Mesothelial cell of epicardium (in vitro differentiated cells): Measurements from ENCODE around the gene HNRNPM. TPM values are rescaled to one million over a fixed set of nuclear protein-coding genes. Genes with fewer than 3 reads are reported as not detected.
A peak's percentile ranks its signal among the peaks of the same experiment; 100 is the strongest.
"Not testable (repeated sequence)": the region's sequence is repeated elsewhere in the genome, so short reads cannot be mapped to it uniquely, and the experiment has no call there.

ENCODE experiments used
- DNase-seq, 2 experiments: peaks; one replicate each; pipeline ENCODE4 v3.0.0; 2021; ENCODE audit warnings: low spot score in 2 of 2; ENCODE audit not compliant: unreplicated experiment in 2 of 2
- H3K27ac Mint-ChIP-seq: 2 replicates; pipeline ENCODE4 v1.8.0; 2021; ENCODE audit warnings: mixed read lengths
- H3K27me3 Mint-ChIP-seq: 2 replicates; pipeline ENCODE4 v1.8.0; 2021; ENCODE audit warnings: low read depth, mixed read lengths
- H3K36me3 Mint-ChIP-seq: 2 replicates; pipeline ENCODE4 v1.8.0; 2021; ENCODE audit warnings: mixed read lengths
- H3K4me1 Mint-ChIP-seq: 2 replicates; pipeline ENCODE4 v1.8.0; 2021; ENCODE audit warnings: mixed read lengths
- H3K4me3 Mint-ChIP-seq: 2 replicates; pipeline ENCODE4 v1.8.0; 2021; ENCODE audit warnings: mild to moderate bottlenecking, moderate library complexity, mixed read lengths
- H3K9me3 Mint-ChIP-seq: 2 replicates; pipeline ENCODE4 v1.8.0; 2021; ENCODE audit warnings: mixed read lengths
- CTCF ChIP-seq: fragments of 200-600 bp; sonication (generic); IDR thresholded peaks from one replicate; pipeline ENCODE4 v1.5.0; 2021; ENCODE audit warnings: antibody characterized with exemption; ENCODE audit not compliant: unreplicated experiment
- total RNA-seq: library from RNA; stranded (reverse); gene quantifications from 3 replicates; pipeline ENCODE4 v1.2.1, GENCODE V29; 2021

Gene HNRNPM
- total RNA-seq, 1 donor from 2014 or later: 249 TPM

GRCh38 chr19:8421484-8422461 is 23.0 kb upstream of the HNRNPM start:
- peaks cover 8% of the 10 kb centered on the region for H3K4me1 Mint-ChIP-seq
- no peaks in the 10 kb centered on the region for H3K27me3 Mint-ChIP-seq
- no peak for TF ChIP-seq CTCF
- no peak overlapping the region for H3K27ac Mint-ChIP-seq
- DNase-seq: no peak
- no peaks in the 10 kb centered on the region for H3K9me3 Mint-ChIP-seq
- peaks cover 6% of the 10 kb centered on the region for H3K36me3 Mint-ChIP-seq
- no peak overlapping the region for H3K4me3 Mint-ChIP-seq

- peaks cover 12% of the 10 kb centered on the region for H3K36me3 Mint-ChIP-seq
- H3K4me3 Mint-ChIP-seq: no peak overlapping the region
- H3K27ac Mint-ChIP-seq: peak overlapping the region; percentile 59
- no peaks in the 10 kb centered on the region for H3K27me3 Mint-ChIP-seq
- no peaks in the 10 kb centered on the region for H3K9me3 Mint-ChIP-seq
- TF ChIP-seq CTCF: no peak
- peak in 1 of 2 experiments; percentile 42 for DNase-seq
- H3K4me1 Mint-ChIP-seq: peaks cover 3% of the 10 kb centered on the region
Measured at GRCh38 chr19:8423817-8424223, 21.0 kb upstream of the HNRNPM start.

GRCh38 chr19:8425331-8425730 is 19.4 kb upstream of the HNRNPM start:
- H3K9me3 Mint-ChIP-seq, H3K4me3 Mint-ChIP-seq, H3K27ac Mint-ChIP-seq, H3K4me1 Mint-ChIP-seq, DNase-seq, H3K27me3 Mint-ChIP-seq: not testable (repeated sequence)
- peaks cover 12% of the 10 kb centered on the region for H3K36me3 Mint-ChIP-seq

GRCh38 chr19:8426283-8426682 is 18.5 kb upstream of the HNRNPM start:
- no peak overlapping the region for H3K27ac Mint-ChIP-seq
- no peaks in the 10 kb centered on the region for H3K27me3 Mint-ChIP-seq
- peaks cover 17% of the 10 kb centered on the region for H3K36me3 Mint-ChIP-seq
- DNase-seq: no peak
- no peaks in the 10 kb centered on the region for H3K9me3 Mint-ChIP-seq
- H3K4me1 Mint-ChIP-seq: peaks cover 3% of the 10 kb centered on the region
- TF ChIP-seq CTCF: no peak
- no peak overlapping the region for H3K4me3 Mint-ChIP-seq

- peaks cover 16% of the 10 kb centered on the region for H3K36me3 Mint-ChIP-seq
- H3K27me3 Mint-ChIP-seq: no peaks in the 10 kb centered on the region
- no peak for TF ChIP-seq CTCF
- H3K27ac Mint-ChIP-seq: no peak overlapping the region
- no peak for DNase-seq
- H3K4me1 Mint-ChIP-seq: peaks cover 1% of the 10 kb centered on the region
- no peak overlapping the region for H3K4me3 Mint-ChIP-seq
- no peaks in the 10 kb centered on the region for H3K9me3 Mint-ChIP-seq
Measured at GRCh38 chr19:8429044-8429443, 15.7 kb upstream of the HNRNPM start.

GRCh38 chr19:8429826-8430225 is 14.9 kb upstream of the HNRNPM start:
- Mint-ChIP-seq H3K36me3 (peaks cover 16% of the 10 kb centered on the region), H3K4me1 (no peaks in the 10 kb centered on the region), H3K27me3 (no peaks in the 10 kb centered on the region), H3K4me3 (no peak overlapping the region), H3K27ac (no peak overlapping the region), H3K9me3 (no peaks in the 10 kb centered on the region)
- DNase-seq: no peak
- TF ChIP-seq CTCF: no peak
